ENCODE data around the gene ULK2. TPM values are rescaled to one million over a fixed set of nuclear protein-coding genes. Genes with fewer than 3 reads are reported as not detected.

Gene ULK2
- total and polyA plus RNA-seq, 10 of the 15 experiments (the other 5 are each of a cell fraction or from before 2014, with no cell fraction given) = 0.29 to 5.3 (median 1.6) TPM

DNA sequence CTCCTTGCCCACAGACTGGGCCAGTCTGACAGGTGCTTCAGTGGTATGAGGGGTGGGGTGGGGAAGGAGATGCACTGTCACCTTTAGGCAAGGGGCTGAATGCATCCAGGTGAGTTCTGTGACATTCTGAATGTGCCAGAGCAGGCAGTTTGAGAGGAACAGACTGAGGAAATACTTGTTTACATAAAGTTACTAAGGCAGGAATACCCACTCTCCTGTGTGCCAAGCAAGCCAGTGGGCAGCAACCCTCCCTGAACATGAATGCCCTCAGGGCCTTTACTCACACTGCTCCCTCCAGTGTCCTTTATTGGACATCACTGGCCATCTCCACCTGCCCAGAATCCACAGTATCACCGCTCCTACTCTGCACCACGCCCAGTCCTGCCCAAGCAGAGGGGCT, 33.1 kb upstream of the ULK2 start:
- ChIA-PET CTCF (no interaction called here), POLR2A (no interaction called here), RAD21 (ENCODE audit: unreplicated experiment) (no interaction called here), SMC1A (ENCODE audit: uncharacterized antibody, unreplicated experiment) (no interaction called here)
- H3K27me3 ChIP-seq (replicated peaks in 1 of 2; ENCODE audit: control insufficient read depth in 2 of 2, insufficient read depth in 2 of 2, low read length in 1 of 2) = no peaks in the 10 kb centered on the region
- H3K9ac ChIP-seq (ENCODE audit: control insufficient read depth, insufficient read depth, low read length) = no peak overlapping the region
- no peak overlapping the region for H3K4me3 ChIP-seq
- H3K79me2 ChIP-seq (ENCODE audit: control insufficient read depth, insufficient read depth, low read length) = no peaks in the 10 kb centered on the region
- H3K27ac ChIP-seq (ENCODE audit: control insufficient read depth, insufficient read depth) = no peak overlapping the region
- 94% methylated on average over 2 of the region's 2 CpGs for WGBS (ENCODE audit: insufficient coverage, insufficient replicate concordance, low lambda C conversion rate, missing lambda C conversion rate)
- no peak for ATAC-seq
- H3K4me2 ChIP-seq (ENCODE audit: control insufficient read depth, insufficient read depth) = no peak overlapping the region
- BruUV-seq (replicated peaks) = no TSS peak
- DNase-seq (ENCODE audit: low read depth, low spot score) = no peak
- TF ChIP-seq, protein P1, sequence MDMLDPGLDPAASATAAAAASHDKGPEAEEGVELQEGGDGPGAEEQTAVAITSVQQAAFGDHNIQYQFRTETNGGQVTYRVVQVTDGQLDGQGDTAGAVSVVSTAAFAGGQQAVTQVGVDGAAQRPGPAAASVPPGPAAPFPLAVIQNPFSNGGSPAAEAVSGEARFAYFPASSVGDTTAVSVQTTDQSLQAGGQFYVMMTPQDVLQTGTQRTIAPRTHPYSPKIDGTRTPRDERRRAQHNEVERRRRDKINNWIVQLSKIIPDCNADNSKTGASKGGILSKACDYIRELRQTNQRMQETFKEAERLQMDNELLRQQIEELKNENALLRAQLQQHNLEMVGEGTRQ (IDR thresholded peaks at IDR 0.05; ENCODE audit: borderline replicate concordance, low read depth, low read length) = no peak
- no peak for TF ChIP-seq LARP7 (IDR thresholded peaks at IDR 0.05)
- TF ChIP-seq RB1 (IDR thresholded peaks at IDR 0.05; ENCODE audit: borderline replicate concordance) = no peak
- no peak for TF ChIP-seq MTA3 (IDR thresholded peaks at IDR 0.05; ENCODE audit: borderline replicate concordance, low read length)
- TF ChIP-seq HDAC2 (IDR thresholded peaks at IDR 0.05) = no peak
- no peak for TF ChIP-seq ZNF384 (IDR thresholded peaks at IDR 0.05; ENCODE audit: borderline replicate concordance, low read depth, low read length)
- TF ChIP-seq, protein P2, sequence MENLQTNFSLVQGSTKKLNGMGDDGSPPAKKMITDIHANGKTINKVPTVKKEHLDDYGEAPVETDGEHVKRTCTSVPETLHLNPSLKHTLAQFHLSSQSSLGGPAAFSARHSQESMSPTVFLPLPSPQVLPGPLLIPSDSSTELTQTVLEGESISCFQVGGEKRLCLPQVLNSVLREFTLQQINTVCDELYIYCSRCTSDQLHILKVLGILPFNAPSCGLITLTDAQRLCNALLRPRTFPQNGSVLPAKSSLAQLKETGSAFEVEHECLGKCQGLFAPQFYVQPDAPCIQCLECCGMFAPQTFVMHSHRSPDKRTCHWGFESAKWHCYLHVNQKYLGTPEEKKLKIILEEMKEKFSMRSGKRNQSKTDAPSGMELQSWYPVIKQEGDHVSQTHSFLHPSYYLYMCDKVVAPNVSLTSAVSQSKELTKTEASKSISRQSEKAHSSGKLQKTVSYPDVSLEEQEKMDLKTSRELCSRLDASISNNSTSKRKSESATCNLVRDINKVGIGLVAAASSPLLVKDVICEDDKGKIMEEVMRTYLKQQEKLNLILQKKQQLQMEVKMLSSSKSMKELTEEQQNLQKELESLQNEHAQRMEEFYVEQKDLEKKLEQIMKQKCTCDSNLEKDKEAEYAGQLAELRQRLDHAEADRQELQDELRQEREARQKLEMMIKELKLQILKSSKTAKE (IDR thresholded peaks at IDR 0.05; ENCODE audit: low read depth, poor library complexity, severe bottlenecking) = no peak
- TF ChIP-seq ZSCAN29 (IDR thresholded peaks at IDR 0.05) = no peak
- TF ChIP-seq, protein P3, sequence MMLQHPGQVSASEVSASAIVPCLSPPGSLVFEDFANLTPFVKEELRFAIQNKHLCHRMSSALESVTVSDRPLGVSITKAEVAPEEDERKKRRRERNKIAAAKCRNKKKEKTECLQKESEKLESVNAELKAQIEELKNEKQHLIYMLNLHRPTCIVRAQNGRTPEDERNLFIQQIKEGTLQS (IDR thresholded peaks at IDR 0.05; ENCODE audit: borderline replicate concordance, extremely low read depth, low read depth, low read length) = no peak
- TF ChIP-seq, protein P4, sequence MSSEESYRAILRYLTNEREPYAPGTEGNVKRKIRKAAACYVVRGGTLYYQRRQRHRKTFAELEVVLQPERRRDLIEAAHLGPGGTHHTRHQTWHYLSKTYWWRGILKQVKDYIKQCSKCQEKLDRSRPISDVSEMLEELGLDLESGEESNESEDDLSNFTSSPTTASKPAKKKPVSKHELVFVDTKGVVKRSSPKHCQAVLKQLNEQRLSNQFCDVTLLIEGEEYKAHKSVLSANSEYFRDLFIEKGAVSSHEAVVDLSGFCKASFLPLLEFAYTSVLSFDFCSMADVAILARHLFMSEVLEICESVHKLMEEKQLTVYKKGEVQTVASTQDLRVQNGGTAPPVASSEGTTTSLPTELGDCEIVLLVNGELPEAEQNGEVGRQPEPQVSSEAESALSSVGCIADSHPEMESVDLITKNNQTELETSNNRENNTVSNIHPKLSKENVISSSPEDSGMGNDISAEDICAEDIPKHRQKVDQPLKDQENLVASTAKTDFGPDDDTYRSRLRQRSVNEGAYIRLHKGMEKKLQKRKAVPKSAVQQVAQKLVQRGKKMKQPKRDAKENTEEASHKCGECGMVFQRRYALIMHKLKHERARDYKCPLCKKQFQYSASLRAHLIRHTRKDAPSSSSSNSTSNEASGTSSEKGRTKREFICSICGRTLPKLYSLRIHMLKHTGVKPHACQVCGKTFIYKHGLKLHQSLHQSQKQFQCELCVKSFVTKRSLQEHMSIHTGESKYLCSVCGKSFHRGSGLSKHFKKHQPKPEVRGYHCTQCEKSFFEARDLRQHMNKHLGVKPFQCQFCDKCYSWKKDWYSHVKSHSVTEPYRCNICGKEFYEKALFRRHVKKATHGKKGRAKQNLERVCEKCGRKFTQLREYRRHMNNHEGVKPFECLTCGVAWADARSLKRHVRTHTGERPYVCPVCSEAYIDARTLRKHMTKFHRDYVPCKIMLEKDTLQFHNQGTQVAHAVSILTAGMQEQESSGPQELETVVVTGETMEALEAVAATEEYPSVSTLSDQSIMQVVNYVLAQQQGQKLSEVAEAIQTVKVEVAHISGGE (CRISPR knock-in tag; IDR thresholded peaks at IDR 0.05) = no peak
- no peak for TF ChIP-seq PML (IDR thresholded peaks at IDR 0.05; ENCODE audit: low read length)
- H3K4me1 ChIP-seq (ENCODE audit: control insufficient read depth, insufficient read depth, low read length) = no peaks in the 10 kb centered on the region
- intact Hi-C loops (cut with micrococcal nuclease; ENCODE audit: unreplicated experiment) = no loop called here
- in situ Hi-C loops (cut with MboI) = no loop called here
- H2AFZ ChIP-seq (ENCODE audit: control insufficient read depth, low read depth, low read length) = no peak overlapping the region
- no peaks in the 10 kb centered on the region for H4K20me1 ChIP-seq (ENCODE audit: control insufficient read depth, insufficient read depth)
- peaks cover 7 to 12% of the 10 kb centered on the region in 2 experiments; a peak in 3 of 4 replicates for H3K36me3 ChIP-seq (ENCODE audit: control insufficient read depth in 2 of 2, insufficient read depth in 2 of 2, low read length in 1 of 2)
- H3K9me3 ChIP-seq (replicated peaks; ENCODE audit: control insufficient read depth, insufficient read depth, low read length) = no peaks in the 10 kb centered on the region
- no peak for FAIRE-seq
